ENCODE results near the gene RUVBL1.

DNA sequence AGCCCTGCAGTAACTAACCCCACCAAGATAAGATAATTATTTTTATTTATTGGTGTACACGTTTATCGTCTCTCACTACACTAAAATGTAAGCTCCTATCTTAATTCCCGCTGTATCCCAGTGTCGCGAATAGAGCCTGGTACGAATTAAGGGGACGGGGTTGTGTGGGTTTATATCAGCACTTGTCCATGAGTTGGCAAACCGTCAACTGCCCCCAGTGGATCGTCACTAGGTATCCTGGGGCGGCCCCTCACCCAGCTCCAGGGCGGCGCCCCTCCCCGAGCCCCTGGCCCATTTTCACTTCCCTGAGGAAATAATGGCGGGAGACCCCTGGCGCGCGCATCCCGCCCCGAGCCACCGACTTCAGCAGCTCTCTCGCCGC lies 465 bp downstream of the RUVBL1 start:
- TF ChIP-seq, protein P1, sequence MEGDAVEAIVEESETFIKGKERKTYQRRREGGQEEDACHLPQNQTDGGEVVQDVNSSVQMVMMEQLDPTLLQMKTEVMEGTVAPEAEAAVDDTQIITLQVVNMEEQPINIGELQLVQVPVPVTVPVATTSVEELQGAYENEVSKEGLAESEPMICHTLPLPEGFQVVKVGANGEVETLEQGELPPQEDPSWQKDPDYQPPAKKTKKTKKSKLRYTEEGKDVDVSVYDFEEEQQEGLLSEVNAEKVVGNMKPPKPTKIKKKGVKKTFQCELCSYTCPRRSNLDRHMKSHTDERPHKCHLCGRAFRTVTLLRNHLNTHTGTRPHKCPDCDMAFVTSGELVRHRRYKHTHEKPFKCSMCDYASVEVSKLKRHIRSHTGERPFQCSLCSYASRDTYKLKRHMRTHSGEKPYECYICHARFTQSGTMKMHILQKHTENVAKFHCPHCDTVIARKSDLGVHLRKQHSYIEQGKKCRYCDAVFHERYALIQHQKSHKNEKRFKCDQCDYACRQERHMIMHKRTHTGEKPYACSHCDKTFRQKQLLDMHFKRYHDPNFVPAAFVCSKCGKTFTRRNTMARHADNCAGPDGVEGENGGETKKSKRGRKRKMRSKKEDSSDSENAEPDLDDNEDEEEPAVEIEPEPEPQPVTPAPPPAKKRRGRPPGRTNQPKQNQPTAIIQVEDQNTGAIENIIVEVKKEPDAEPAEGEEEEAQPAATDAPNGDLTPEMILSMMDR (conservative IDR thresholded peaks at IDR 0.05 in 1 of 2, IDR thresholded peaks at IDR 0.05 in 1 of 2; ENCODE audit: low read depth in 1 of 2, low read length in 2 of 2): no peak
- no peak for TF ChIP-seq EZH2 (IDR thresholded peaks at IDR 0.05; ENCODE audit: low read length, missing control alignments)

Measured in fibroblast of lung (primary cell).